ENCODE measurements around the gene HMGXB4.
A peak's percentile ranks its signal among the peaks of the same experiment; 100 is the strongest.

DNA sequence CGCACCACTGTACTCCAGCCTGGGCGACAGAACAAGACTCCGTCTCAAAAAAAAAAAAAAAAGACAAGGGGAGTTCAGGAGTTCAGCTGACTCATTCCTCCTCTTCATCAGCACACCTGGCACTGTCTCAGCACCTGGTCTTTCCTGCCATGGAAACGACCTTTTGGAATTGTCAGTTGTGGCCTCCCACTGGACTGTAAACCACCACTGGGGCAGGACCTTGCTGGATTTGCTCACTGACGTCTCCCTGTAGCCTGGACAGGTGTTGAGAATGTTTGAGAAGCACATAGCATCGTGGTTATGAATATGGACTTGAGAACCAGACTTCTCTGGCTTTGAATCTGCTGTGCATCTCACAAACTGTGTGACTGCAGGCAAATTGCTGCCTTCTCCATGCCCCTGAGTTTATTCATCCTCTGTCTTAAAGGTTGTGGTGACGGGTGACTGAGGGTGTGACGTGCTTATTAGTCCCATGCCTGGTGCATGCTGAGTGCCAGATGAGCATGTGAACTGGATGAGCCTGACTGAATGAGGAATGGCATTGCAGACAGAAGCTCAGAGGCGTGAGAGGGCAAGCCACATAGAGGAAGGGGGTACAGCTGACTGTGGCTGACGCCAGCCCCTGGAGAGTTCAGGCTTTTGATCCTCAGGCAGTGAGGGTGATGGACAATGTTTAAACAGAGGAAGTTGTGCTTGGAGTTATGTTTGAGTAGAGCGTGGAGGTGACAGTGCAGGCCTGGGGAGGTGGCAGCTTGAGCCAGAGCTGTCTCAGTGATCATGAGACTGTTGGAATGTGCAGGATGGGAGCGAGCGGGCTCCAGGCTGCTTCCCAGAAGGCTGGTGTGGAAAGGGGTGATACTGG is 55.1 kb downstream of the HMGXB4 start:
- TF ChIP-seq, protein P1, sequence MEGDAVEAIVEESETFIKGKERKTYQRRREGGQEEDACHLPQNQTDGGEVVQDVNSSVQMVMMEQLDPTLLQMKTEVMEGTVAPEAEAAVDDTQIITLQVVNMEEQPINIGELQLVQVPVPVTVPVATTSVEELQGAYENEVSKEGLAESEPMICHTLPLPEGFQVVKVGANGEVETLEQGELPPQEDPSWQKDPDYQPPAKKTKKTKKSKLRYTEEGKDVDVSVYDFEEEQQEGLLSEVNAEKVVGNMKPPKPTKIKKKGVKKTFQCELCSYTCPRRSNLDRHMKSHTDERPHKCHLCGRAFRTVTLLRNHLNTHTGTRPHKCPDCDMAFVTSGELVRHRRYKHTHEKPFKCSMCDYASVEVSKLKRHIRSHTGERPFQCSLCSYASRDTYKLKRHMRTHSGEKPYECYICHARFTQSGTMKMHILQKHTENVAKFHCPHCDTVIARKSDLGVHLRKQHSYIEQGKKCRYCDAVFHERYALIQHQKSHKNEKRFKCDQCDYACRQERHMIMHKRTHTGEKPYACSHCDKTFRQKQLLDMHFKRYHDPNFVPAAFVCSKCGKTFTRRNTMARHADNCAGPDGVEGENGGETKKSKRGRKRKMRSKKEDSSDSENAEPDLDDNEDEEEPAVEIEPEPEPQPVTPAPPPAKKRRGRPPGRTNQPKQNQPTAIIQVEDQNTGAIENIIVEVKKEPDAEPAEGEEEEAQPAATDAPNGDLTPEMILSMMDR (IDR thresholded peaks at IDR 0.05) = peak in 2 of 6 experiments; percentile 3 to 7
- TF ChIP-seq POLR2A (IDR thresholded peaks at IDR 0.05) = peak in 1 of 2 donors; percentile 14

Data from Peyer's patch (tissue), 4 donors.